ENCODE results near the gene PI16.

The PI16 gene, protein sequence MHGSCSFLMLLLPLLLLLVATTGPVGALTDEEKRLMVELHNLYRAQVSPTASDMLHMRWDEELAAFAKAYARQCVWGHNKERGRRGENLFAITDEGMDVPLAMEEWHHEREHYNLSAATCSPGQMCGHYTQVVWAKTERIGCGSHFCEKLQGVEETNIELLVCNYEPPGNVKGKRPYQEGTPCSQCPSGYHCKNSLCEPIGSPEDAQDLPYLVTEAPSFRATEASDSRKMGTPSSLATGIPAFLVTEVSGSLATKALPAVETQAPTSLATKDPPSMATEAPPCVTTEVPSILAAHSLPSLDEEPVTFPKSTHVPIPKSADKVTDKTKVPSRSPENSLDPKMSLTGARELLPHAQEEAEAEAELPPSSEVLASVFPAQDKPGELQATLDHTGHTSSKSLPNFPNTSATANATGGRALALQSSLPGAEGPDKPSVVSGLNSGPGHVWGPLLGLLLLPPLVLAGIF

DNA sequence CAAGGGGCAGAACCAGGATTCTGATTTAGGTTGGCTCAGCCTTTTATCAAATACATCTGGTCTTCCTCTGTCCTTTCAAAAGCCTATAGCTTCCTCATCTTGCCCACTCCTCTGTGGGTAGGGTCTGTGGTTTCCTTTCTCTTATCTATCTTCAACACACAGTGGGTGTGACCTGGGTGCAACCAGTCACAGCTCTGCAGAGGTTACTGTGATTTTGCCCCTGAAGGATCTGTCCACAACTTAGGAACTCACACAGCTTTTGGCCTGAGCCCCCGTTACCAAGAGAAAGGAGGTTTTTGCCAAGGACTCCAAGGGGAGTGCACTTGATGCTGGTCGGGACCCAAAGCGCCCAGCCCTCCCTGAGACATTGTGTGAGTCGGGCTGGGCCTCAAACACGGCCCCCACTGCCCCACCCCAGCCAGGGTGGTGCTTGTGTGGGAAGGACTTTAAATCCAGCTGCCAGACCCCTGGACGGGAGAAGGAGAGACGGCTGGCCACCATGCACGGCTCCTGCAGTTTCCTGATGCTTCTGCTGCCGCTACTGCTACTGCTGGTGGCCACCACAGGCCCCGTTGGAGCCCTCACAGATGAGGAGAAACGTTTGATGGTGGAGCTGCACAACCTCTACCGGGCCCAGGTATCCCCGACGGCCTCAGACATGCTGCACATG lies at the start of gene PI16:
Gene PI16, plus strand, starts transcription at position 477 of the 670 bp plus-strand sequence. Its CDS starts 23 bp downstream, at position 500.
- DNase-seq: no peak

DNA sequence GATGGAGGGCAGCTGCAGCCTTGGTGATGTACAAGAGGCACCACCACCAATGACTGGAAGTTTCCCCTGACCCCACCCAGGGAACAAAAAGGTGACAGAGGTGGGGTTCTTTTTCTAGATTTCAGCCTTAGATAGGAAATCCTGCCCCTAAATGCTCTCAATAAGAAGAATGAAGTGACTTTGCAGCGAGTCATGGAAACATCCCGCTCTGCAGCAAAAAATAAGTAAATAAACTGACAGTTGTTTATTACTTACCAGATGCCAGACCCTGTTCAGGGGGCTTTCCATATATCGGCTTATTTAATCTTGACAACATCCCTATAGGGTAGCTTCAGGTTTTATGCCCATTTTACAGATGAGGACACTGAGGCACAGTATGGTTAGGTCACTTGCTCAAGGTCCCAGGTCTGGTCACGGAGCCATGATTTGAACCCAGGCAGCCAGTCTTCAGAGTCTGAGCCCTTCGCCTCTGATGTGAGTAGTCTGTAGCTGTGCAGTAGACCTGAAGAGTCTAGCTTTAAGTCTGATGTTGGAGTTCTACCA lies 49.6 kb upstream of the PI16 start:
- DNase-seq: no peak

GRCh38 chr6:36906539-36907325 lies 47.8 kb upstream of the PI16 start:
- DNase-seq: no peak

- no peak for DNase-seq
Measured at GRCh38 chr6:36907781-36908180, 46.8 kb upstream of the PI16 start.

GRCh38 chr6:36908747-36909146 lies 45.8 kb upstream of the PI16 start:
- no peak for DNase-seq

DNA sequence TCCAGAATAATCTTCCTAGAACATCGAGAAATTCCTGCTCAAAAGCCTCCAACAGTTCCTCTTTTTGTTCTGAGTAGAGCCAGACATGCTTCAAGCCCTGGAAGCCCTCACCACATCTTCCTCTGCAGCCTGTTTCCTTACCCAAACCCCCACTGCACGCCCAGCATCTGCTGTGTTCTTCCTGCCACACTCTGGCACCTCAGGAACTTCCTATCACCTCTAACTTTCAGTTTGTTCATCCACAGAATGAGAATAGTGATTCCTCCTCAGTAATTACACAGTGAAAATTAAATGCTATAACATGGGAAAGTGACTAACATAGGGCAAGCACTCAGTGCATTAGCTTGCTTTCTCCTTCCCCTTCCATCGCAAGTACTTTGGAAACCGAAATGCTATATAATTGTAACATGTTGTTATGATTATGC lies 42.5 kb upstream of the PI16 start:
- no peak for DNase-seq

- DNase-seq: no peak
Measured at GRCh38 chr6:36912586-36912985, 42.0 kb upstream of the PI16 start.

DNA sequence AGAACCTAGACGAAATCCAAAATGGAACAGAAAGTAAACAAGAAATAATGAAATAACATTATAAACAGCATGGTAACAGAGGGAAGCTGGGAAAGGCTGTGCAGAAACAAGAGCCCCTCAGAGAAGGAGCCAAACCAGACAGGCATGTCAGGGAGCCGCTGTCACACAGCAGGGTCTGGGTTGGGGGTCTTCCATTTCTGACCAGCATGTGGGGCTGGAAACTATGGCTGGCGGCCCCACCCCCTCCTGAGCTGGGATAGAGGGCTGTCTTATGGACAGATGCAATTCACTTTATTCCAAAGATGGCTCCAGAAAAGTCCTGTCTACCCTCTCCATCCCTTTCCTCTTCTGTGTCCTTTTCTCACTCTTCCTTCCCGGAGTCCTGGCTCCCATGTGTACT lies 41.5 kb upstream of the PI16 start:
- DNase-seq: no peak

- DNase-seq: no peak
Measured at GRCh38 chr6:36914227-36914794, 40.2 kb upstream of the PI16 start.

- DNase-seq: no peak
Measured at GRCh38 chr6:36915599-36915998, 38.9 kb upstream of the PI16 start.

DNA sequence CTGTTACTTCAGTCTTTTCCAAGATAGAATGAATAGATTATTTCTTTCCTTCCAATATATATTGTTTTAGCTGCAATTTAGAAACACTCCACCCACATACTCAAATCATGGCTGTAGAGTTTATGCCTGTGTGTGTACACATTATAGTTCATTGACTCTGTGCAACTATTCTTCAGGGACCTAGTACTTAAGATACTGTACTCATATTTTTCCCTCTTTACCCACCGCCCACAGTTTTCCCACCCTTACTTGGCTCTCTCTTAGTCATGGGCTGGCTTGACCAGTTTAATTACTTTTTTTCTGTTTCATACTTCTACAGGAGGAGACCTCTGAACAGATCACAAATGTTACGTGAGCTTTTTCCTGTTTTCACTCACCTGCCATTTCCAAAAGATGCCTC lies 38.4 kb upstream of the PI16 start:
- DNase-seq: no peak

DNA sequence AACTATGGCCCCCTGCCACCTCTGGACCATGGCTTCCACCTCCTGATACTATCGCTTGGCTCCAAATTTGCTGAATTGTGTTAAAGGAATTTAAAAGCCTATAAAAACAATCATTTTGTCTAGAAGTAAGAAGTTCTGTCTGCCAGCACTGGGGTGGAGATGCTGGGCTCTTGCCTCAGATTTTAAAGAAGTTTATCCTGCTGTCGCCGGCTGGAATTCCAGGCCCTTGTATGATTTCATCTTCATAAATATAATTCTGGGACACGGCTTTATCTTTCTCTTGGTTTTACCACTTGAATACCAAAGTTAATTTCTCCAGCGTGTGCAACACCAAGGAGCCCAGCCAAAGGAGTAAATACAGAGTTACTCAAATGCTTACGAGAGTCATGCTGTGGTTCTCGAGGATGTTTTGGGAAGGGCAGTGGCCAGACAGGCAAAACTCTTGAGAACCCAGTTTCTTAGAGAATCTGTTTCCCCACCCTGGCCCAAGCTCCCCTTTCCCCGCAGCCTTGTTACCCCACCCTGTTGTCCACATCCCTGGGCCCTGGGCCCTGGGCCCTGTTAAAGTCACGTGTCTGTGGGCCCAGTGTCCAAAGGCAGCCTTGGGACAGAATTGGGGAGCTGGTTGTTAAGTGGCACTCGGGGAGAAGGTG lies 36.9 kb upstream of the PI16 start:
- DNase-seq: no peak

GRCh38 chr6:36920049-36920448 lies 34.5 kb upstream of the PI16 start:
- no peak for DNase-seq

DNA sequence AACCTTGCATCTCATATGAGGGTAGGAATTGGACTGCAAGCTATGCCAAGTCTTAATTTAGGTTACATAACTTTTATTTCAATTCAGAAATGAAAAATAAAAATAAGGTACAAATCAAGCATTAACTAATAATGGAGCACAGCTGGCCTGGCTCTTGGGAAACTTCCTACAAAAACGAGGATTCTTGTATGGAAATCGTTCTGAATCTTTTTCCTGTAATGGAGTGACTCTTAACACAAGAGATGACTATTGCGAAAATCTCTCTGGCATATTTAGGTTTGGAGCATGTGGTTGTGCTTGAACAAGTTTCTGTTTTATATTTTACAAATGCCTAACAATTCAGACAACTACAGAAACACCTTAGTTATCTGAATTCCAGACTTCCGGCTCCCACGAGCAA lies 34.0 kb upstream of the PI16 start:
- no peak for DNase-seq

DNA sequence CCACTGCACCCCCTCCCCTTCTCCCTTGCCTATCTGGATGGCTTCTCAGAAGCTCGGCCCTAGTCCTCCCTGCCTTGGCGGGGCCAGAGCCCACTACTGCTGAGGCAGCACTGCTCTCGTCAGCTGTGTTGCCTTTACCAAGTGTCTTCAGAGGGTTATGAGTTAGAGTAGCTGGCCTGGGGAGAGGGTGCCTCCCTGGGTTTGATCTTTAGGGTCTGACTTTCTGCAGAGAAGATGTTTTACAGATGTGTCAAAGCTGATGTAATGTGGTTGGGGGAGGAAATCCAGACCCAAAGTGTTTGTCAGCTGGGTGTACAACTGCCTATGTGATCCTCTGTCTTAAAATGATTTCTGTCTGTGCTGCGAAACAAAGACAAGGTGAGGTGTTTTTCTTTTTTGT lies 30.4 kb upstream of the PI16 start:
- DNase-seq: no peak

DNA sequence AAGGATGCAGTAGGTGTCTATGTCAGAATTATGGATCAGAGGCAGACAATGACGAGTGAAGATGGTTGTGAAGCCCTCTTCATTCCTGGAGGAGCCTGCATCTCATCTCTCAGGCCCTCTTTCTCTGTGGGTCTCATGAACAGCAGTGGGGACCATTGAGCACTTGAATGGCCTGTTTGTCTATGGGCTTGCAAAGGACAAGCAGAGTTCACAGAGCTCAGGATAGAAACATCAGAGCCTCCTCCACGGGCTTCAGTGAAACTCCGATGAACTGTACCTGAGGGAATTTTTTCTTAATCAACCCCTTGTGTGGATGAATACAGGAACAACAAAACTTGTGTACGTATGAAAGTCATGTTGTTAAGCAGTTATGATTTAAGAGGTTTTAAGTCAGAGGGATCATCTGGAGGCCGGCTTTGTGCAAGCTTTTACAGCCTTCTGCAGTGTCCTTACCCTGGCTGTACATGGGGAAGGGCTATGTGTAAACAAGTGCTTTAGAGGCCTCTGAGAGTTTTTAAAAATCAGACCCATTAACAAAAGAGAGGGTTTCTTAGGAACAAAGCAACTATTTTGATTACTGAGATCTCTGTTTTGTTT lies 29.7 kb upstream of the PI16 start:
- no peak for DNase-seq

DNA sequence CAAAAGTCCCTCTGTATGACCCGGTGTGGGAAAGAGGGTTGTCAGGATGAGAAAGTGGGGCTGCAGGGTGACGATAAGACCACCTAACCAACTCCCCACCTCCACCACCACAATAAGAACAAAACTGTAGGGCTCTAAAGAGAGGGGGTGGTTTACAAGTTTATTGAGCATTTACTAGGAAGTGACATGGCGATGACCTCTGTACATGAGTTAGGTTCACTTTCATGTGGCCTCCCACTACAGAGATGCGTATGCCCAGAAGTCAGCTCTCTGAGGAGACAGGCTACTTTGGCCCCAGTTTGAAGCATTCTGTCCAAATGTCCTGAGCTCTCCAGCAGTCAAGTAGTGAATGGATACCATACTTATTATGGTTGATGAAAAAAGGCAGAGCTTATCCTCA lies 28.7 kb upstream of the PI16 start:
- no peak for DNase-seq

DNA sequence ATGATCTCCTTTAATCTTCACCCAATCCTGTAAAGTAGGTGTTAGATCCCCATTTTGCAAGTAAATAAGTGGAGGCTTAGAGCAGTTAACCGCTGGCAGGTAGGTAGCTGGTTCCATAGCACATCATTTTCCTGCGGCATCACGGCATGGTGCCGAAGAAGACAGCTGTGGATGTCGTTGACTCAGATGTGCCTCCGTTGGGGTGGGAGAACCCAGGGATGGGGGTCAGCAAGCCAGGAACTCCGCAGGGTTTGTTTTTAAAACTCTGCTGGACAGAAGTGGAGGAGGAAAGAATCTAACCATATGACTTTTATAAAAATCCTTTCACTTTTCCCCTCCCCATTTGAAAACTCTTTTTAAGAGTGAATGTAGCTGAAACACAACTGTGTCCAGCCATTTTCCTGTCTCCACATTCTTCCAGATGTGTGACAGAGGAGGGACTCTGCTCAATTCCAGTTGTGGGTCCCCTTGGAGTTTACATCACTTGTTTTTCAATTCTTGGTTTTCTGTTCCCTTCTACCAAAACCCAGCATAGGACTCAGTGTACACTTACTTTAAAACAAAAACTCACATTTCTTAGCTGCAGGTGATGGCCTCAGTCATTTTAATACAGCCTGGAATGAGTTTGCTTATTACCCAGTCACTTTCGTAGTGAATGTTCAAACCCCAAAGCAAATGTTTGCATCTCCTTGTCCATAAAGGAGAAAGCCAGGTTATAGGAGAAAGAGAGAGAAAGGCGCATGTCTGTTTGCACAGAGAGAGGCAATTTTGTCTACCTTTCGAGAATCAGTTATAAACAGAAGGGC lies 27.6 kb upstream of the PI16 start:
- no peak for DNase-seq

- no peak for DNase-seq
Measured at GRCh38 chr6:36927691-36928546, 26.6 kb upstream of the PI16 start.

GRCh38 chr6:36928547-36928918 lies 26.0 kb upstream of the PI16 start:
- DNase-seq: no peak
